Thymus (tissue), 11 donors: ENCODE data around the gene TXN2. TPM values are rescaled to one million over a fixed set of nuclear protein-coding genes. Genes with fewer than 3 reads are reported as not detected.

Experiments used
- DNase-seq, 9 donors: peaks; one replicate each; pipeline ENCODE4 v3.0.0-alpha.2; 2013; ENCODE audit warnings: low spot score in 9 of 9, low read depth in 6 of 9, missing footprints in 1 of 9
- H3K27ac ChIP-seq, 2 donors: one replicate each; pipeline ENCODE4 v1.5.1; 2013; ENCODE audit warnings: control low read depth in 1 of 2, low read depth in 1 of 2, low read length in 1 of 2, mild to moderate bottlenecking in 1 of 2, moderate library complexity in 1 of 2
- H3K27me3 ChIP-seq, 2 donors: one replicate each; pipeline ENCODE4 v1.5.1; 2013; ENCODE audit warnings: low read length in 1 of 2; ENCODE audit not compliant: control insufficient read depth in 2 of 2, insufficient read depth in 1 of 2
- H3K36me3 ChIP-seq, 2 donors: one replicate each; pipeline ENCODE4 v1.5.1; 2013; ENCODE audit warnings: low read length in 1 of 2, mild to moderate bottlenecking in 1 of 2, moderate library complexity in 1 of 2; ENCODE audit not compliant: control insufficient read depth in 2 of 2, insufficient read depth in 2 of 2
- H3K4me1 ChIP-seq, 2 donors: one replicate each; pipeline ENCODE4 v1.5.1; 2013; ENCODE audit warnings: low read length in 2 of 2; ENCODE audit not compliant: control insufficient read depth in 2 of 2, insufficient read depth in 2 of 2
- H3K4me3 ChIP-seq, 2 donors: one replicate each; pipeline ENCODE4 v1.5.1; 2013; ENCODE audit warnings: low read length in 2 of 2, control low read depth in 1 of 2, mild to moderate bottlenecking in 1 of 2
- H3K9me3 ChIP-seq, 2 donors: one replicate each; pipeline ENCODE4 v1.5.1; 2013; ENCODE audit warnings: low read length in 1 of 2, mild to moderate bottlenecking in 1 of 2; ENCODE audit not compliant: control insufficient read depth in 2 of 2, insufficient read depth in 1 of 2
- WGBS: extraction: QIAGEN DNeasy Blood & Tissue Kit; methylation state at CpG from one replicate; pipeline ENCODE4 v1.1.7; 2013; 5-methylcytosine and 5-hydroxymethylcytosine counted together
- polyA plus RNA-seq: library from polyadenylated mRNA; stranded (reverse); fragments of 200-250 nt; gene quantifications from one replicate; pipeline ENCODE4 v1.2.3, GENCODE V29; 2013
- total RNA-seq: library from RNA; stranded (reverse); fragments of 120-200 nt; gene quantifications from one replicate; pipeline ENCODE4 v1.2.4, GENCODE V29; 2013
- donor health status: healthy.

TXN2 gene
- total and polyA plus RNA-seq, 2 donors = 40.7 to 68.7 TPM

GRCh38 chr22:36470994-36471331 lies 10.5 kb downstream of the TXN2 start:
- WGBS = 93% methylated on average over 10 of the region's 10 CpGs
- Histone ChIP-seq H3K27ac (peak overlapping the region; percentile 37 to 66), H3K4me1 (peaks cover 11 to 39% of the 10 kb centered on the region in 2 donors), H3K4me3 (no peak overlapping the region), H3K27me3 (no peaks in the 10 kb centered on the region), H3K36me3 (peaks cover 43 to 55% of the 10 kb centered on the region in 2 donors), H3K9me3 (no peaks in the 10 kb centered on the region)
- no peak for DNase-seq

GRCh38 chr22:36470162-36470993 lies 11.1 kb downstream of the TXN2 start:
- Histone ChIP-seq H3K36me3 (peaks cover 37 to 52% of the 10 kb centered on the region in 2 donors), H3K9me3 (no peaks in the 10 kb centered on the region)
- peak; percentile 75 to 93 (median 84) for DNase-seq

GRCh38 chr22:36469094-36469710 lies 12.2 kb downstream of the TXN2 start:
- no peak overlapping the region for H3K4me3 ChIP-seq
- H3K27me3 ChIP-seq = no peaks in the 10 kb centered on the region
- WGBS = 97% methylated on average over 14 of the region's 14 CpGs
- H3K9me3 ChIP-seq = no peaks in the 10 kb centered on the region
- H3K36me3 ChIP-seq = peaks cover 26 to 41% of the 10 kb centered on the region in 2 donors
- DNase-seq = no peak
- peaks cover 18 to 57% of the 10 kb centered on the region in 2 donors for H3K4me1 ChIP-seq
- no peak overlapping the region for H3K27ac ChIP-seq

More at GRCh38 chr22:36470162-36470993, 11.1 kb downstream of the TXN2 start:
- H3K4me3 ChIP-seq = no peak overlapping the region
- H3K27me3 ChIP-seq = no peaks in the 10 kb centered on the region
- WGBS = 56% methylated on average over 14 of the region's 14 CpGs
- peak overlapping the region; percentile 43 to 66 for H3K27ac ChIP-seq
- peaks cover 13 to 45% of the 10 kb centered on the region in 2 donors for H3K4me1 ChIP-seq

GRCh38 chr22:36467946-36468345 lies 13.5 kb downstream of the TXN2 start:
- no peaks in the 10 kb centered on the region for H3K27me3 ChIP-seq
- H3K36me3 ChIP-seq = peaks cover 20 to 34% of the 10 kb centered on the region in 2 donors

GRCh38 chr22:36467042-36467810 lies 14.2 kb downstream of the TXN2 start:
- H3K4me1 ChIP-seq = peaks cover 22 to 76% of the 10 kb centered on the region in 2 donors

More at GRCh38 chr22:36467946-36468345, 13.5 kb downstream of the TXN2 start:
- H3K4me1 ChIP-seq = peaks cover 18 to 70% of the 10 kb centered on the region in 2 donors
- peak in 1 of 9 donors; percentile 35 for DNase-seq
- no peak overlapping the region for H3K4me3 ChIP-seq
- 11% methylated on average over 7 of the region's 7 CpGs for WGBS
- H3K9me3 ChIP-seq = no peaks in the 10 kb centered on the region
- H3K27ac ChIP-seq = peak overlapping the region; percentile 39 to 55

GRCh38 chr22:36466258-36466657 lies 15.2 kb downstream of the TXN2 start:
- Histone ChIP-seq H3K27me3 (no peaks in the 10 kb centered on the region), H3K27ac (peak overlapping the region; percentile 43 to 60), H3K9me3 (no peaks in the 10 kb centered on the region), H3K4me1 (peaks cover 28 to 86% of the 10 kb centered on the region in 2 donors), H3K4me3 (no peak overlapping the region), H3K36me3 (peaks cover 13 to 19% of the 10 kb centered on the region in 2 donors)
- DNase-seq = no peak
- WGBS = 93% methylated on average over 7 of the region's 7 CpGs

More at GRCh38 chr22:36467042-36467810, 14.2 kb downstream of the TXN2 start:
- 62% methylated on average over 14 of the region's 14 CpGs for WGBS
- no peaks in the 10 kb centered on the region for H3K9me3 ChIP-seq
- H3K27me3 ChIP-seq = no peaks in the 10 kb centered on the region
- no peak for DNase-seq
- H3K36me3 ChIP-seq = peaks cover 15 to 27% of the 10 kb centered on the region in 2 donors
- H3K27ac ChIP-seq = peak overlapping the region; percentile 21 to 59
- H3K4me3 ChIP-seq = no peak overlapping the region

GRCh38 chr22:36465232-36466021 lies 16.0 kb downstream of the TXN2 start:
- Histone ChIP-seq H3K27me3 (no peaks in the 10 kb centered on the region), H3K4me3 (no peak overlapping the region), H3K9me3 (no peaks in the 10 kb centered on the region), H3K36me3 (peaks cover 6 to 16% of the 10 kb centered on the region in 2 donors), H3K27ac (peak overlapping the region; percentile 3 to 60), H3K4me1 (peaks cover 28 to 84% of the 10 kb centered on the region in 2 donors)
- WGBS = 93% methylated on average over 25 of the region's 25 CpGs
- DNase-seq = peak in 1 of 9 donors; percentile 57

- 62% methylated on average over 20 of the region's 20 CpGs for WGBS
- no peaks in the 10 kb centered on the region for H3K9me3 ChIP-seq
- DNase-seq = peak in 1 of 9 donors; percentile 46
- H3K27me3 ChIP-seq = no peaks in the 10 kb centered on the region
- H3K27ac ChIP-seq = peak overlapping the region; percentile 15 to 60
- H3K4me3 ChIP-seq = no peak overlapping the region
- peaks cover 6 to 16% of the 10 kb centered on the region in 2 donors for H3K36me3 ChIP-seq
- H3K4me1 ChIP-seq = peaks cover 28 to 78% of the 10 kb centered on the region in 2 donors
These were observed 16.7 kb downstream of the TXN2 start for GRCh38 chr22:36464715-36465231.
